Neutrophil (primary cell): ENCODE data around the gene KRT31.
"Not testable (repeated sequence)": the region's sequence is repeated elsewhere in the genome, so short reads cannot be mapped to it uniquely, and the experiment has no call there.

Source experiments
- H3K27ac ChIP-seq: fragments of 200-600 bp; sonication (generic); 2 replicates; pipeline ENCODE4 v1.5.1; 2016; ENCODE audit warnings: mild to moderate bottlenecking, moderate library complexity
- H3K27me3 ChIP-seq: fragments of 200-600 bp; sonication (generic); 2 replicates; pipeline ENCODE4 v1.6.0; 2016; ENCODE audit warnings: mild to moderate bottlenecking
- H3K36me3 ChIP-seq: fragments of 200-600 bp; sonication (generic); 2 replicates; pipeline ENCODE4 v1.5.1; 2017
- H3K4me1 ChIP-seq, 2 experiments: fragments of 200-600 bp in 1 of 2; sonication (generic) in 1 of 2; 1 replicate in 1 of 2; 2 replicates in 1 of 2; pipeline versions ENCODE4 v1.5.1 to v1.6.1; 2013 to 2016; ENCODE audit warnings: low read depth in 1 of 2, low read length in 1 of 2, mild to moderate bottlenecking in 1 of 2, moderate library complexity in 1 of 2; ENCODE audit not compliant: control insufficient read depth in 1 of 2, insufficient read depth in 1 of 2
- H3K4me3 ChIP-seq, 2 experiments: fragments of 200-600 bp in 1 of 2; sonication (generic) in 1 of 2; 1 replicate in 1 of 2; 2 replicates in 1 of 2; pipeline ENCODE4 v1.5.1; 2013 to 2016; ENCODE audit warnings: low read depth in 1 of 2, low read length in 1 of 2, mild to moderate bottlenecking in 1 of 2, moderate library complexity in 1 of 2
- H3K9me3 ChIP-seq: fragments of 200-600 bp; sonication (generic); 2 replicates; pipeline ENCODE4 v1.5.1; 2016
- TF ChIP-seq, protein P1 (sequence below): fragments of 200-600 bp; sonication (generic); IDR thresholded peaks from 2 replicates; pipeline ENCODE4 v1.5.1; 2016; ENCODE audit warnings: antibody characterized with exemption

Gene KRT31

GRCh38 chr17:41354536-41354935 lies 42.9 kb downstream of the KRT31 start:
- Histone ChIP-seq H3K27me3 (peaks cover 15% of the 10 kb centered on the region), H3K4me1 (no peaks in the 10 kb centered on the region), H3K4me3 (no peak overlapping the region), H3K27ac (no peak overlapping the region), H3K9me3 (no peaks in the 10 kb centered on the region), H3K36me3 (no peaks in the 10 kb centered on the region)
- TF ChIP-seq, protein P1, sequence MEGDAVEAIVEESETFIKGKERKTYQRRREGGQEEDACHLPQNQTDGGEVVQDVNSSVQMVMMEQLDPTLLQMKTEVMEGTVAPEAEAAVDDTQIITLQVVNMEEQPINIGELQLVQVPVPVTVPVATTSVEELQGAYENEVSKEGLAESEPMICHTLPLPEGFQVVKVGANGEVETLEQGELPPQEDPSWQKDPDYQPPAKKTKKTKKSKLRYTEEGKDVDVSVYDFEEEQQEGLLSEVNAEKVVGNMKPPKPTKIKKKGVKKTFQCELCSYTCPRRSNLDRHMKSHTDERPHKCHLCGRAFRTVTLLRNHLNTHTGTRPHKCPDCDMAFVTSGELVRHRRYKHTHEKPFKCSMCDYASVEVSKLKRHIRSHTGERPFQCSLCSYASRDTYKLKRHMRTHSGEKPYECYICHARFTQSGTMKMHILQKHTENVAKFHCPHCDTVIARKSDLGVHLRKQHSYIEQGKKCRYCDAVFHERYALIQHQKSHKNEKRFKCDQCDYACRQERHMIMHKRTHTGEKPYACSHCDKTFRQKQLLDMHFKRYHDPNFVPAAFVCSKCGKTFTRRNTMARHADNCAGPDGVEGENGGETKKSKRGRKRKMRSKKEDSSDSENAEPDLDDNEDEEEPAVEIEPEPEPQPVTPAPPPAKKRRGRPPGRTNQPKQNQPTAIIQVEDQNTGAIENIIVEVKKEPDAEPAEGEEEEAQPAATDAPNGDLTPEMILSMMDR: no peak

- H3K27ac ChIP-seq: no peak overlapping the region
- no peak overlapping the region for H3K4me3 ChIP-seq
- no peaks in the 10 kb centered on the region for H3K9me3 ChIP-seq
- H3K36me3 ChIP-seq: no peaks in the 10 kb centered on the region
- peaks cover 11% of the 10 kb centered on the region for H3K27me3 ChIP-seq
- TF ChIP-seq, protein P1: no peak
- no peaks in the 10 kb centered on the region for H3K4me1 ChIP-seq
Measured at GRCh38 chr17:41352597-41353366, 44.6 kb downstream of the KRT31 start.

GRCh38 chr17:41351177-41351576 lies 46.2 kb downstream of the KRT31 start:
- Histone ChIP-seq H3K27me3 (peaks cover 4% of the 10 kb centered on the region), H3K36me3 (no peaks in the 10 kb centered on the region), H3K27ac (no peak overlapping the region), H3K4me3 (no peak overlapping the region), H3K9me3 (no peaks in the 10 kb centered on the region), H3K4me1 (no peaks in the 10 kb centered on the region)
- TF ChIP-seq, protein P1: no peak

- not testable (repeated sequence) for H3K27me3 ChIP-seq, H3K36me3 ChIP-seq, H3K9me3 ChIP-seq, H3K4me1 ChIP-seq, H3K27ac ChIP-seq, H3K4me3 ChIP-seq
Measured at GRCh38 chr17:41350381-41350878, 47.0 kb downstream of the KRT31 start, which contains the start of gene KRT33A. Gene KRT33A, minus strand, starts transcription at chr17:41350828. Its CDS starts 61 bp downstream, at chr17:41350767.

GRCh38 chr17:41347869-41348760 lies 49.3 kb downstream of the KRT31 start:
- Histone ChIP-seq H3K27me3 (peaks cover 3% of the 10 kb centered on the region), H3K4me3 (no peak overlapping the region), H3K36me3 (no peaks in the 10 kb centered on the region), H3K9me3 (no peaks in the 10 kb centered on the region), H3K4me1 (no peaks in the 10 kb centered on the region), H3K27ac (no peak overlapping the region)
- TF ChIP-seq, protein P1: no peak

DNA sequence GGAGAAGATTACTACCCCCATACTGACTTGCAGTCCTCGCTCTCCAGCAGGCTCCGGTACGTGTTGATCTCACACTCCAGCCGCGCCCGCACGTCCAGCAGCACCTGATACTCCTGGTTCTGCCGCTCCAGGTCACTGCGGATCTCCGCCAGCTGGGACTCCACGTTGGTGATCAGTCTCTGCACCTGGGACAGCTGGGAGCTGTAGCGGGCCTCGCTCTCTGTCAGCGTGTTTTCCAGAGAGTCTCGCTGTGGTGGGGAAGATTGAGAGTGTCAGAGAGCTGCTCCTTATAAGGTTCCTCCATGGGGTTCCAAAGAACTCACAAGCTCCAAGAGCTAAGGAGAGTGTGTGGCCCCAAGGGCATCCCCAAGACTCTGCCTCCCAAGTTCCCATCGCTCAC lies 51.0 kb downstream of the KRT31 start:
- not testable (repeated sequence) for H3K4me1 ChIP-seq, H3K4me3 ChIP-seq

More for the DNA sequence above, 51.0 kb downstream of the KRT31 start:
- H3K9me3 ChIP-seq, H3K36me3 ChIP-seq, H3K27ac ChIP-seq, H3K27me3 ChIP-seq: not testable (repeated sequence)
